Esophagus muscularis mucosa (tissue), 4 donors: ENCODE measurements around the gene MARCKSL1. TPM values are rescaled to one million over a fixed set of nuclear protein-coding genes. Genes with fewer than 3 reads are reported as not detected.

Experiments used
- DNase-seq: peaks from one replicate; pipeline ENCODE4 v3.0.0-alpha.2; 2017; ENCODE audit errors: extremely low spot score
- H3K27ac ChIP-seq, 4 donors: fragments of 200-600 bp; sonication (generic); replicated peaks in 1 of 4; 1 replicate in 3 of 4; 2 replicates in 1 of 4; pipeline ENCODE4 v1.5.1; 2016 to 2019; ENCODE audit warnings: mild to moderate bottlenecking in 1 of 4
- H3K27me3 ChIP-seq, 4 donors: fragments of 200-600 bp; sonication (generic); one replicate each; pipeline versions ENCODE4 v1.5.1 to v1.6.0; 2016 to 2019
- H3K36me3 ChIP-seq, 4 donors: fragments of 200-600 bp; sonication (generic); one replicate each; pipeline ENCODE4 v1.5.1; 2016 to 2019
- H3K4me1 ChIP-seq, 4 donors: fragments of 200-600 bp; sonication (generic); one replicate each; pipeline ENCODE4 v1.5.1; 2016 to 2019
- H3K4me3 ChIP-seq, 4 donors: fragments of 200-600 bp; sonication (generic); 1 replicate in 2 of 4; 2 replicates in 2 of 4; pipeline ENCODE4 v1.5.1; 2016 to 2019; ENCODE audit warnings: mild to moderate bottlenecking in 4 of 4, moderate library complexity in 1 of 4
- H3K9me3 ChIP-seq, 4 donors: fragments of 200-600 bp; sonication (generic); 1 replicate in 3 of 4; 2 replicates in 1 of 4; pipeline ENCODE4 v1.5.1; 2016 to 2019
- EP300 ChIP-seq: sonication (generic); formaldehyde crosslinking; IDR thresholded peaks from one replicate; pipeline ENCODE4 v1.6.1; 2017; ENCODE audit warnings: antibody characterized with exemption
- POLR2A ChIP-seq: fragments of 450-650 bp; IDR thresholded peaks from one replicate; pipeline ENCODE4 v1.6.1; 2017; ENCODE audit warnings: antibody characterized with exemption, moderate library complexity, mild to moderate bottlenecking, low read depth
- POLR2AphosphoS5 ChIP-seq, 2 donors: sonication (generic); formaldehyde crosslinking; IDR thresholded peaks; one replicate each; pipeline ENCODE4 v1.6.1; 2017; ENCODE audit warnings: antibody characterized with exemption in 2 of 2
- WGBS: methylation state at CpG from one replicate; pipeline ENCODE4 v1.1.5; 2018; 5-methylcytosine and 5-hydroxymethylcytosine counted together
- intact Hi-C: fragments of 100-400 bp; cut with DNase I; formaldehyde crosslinking; loops from one replicate; pipeline ENCODE4 v1.15.1; 2023
- total RNA-seq, 4 donors: library from RNA; depleted of rRNA; stranded (reverse); fragments of >200 nt; gene quantifications; one replicate each; pipeline versions ENCODE4 v1.1.0 to v1.2.1, GENCODE V29; 2016
- TF ChIP-seq, protein P1 (sequence below), 3 experiments: fragments of 200-600 bp in 2 of 3; fragments of 450-650 bp in 1 of 3; sonication (generic) in 2 of 3; IDR thresholded peaks; one replicate each; pipeline ENCODE4 v1.5.1; 2017 to 2019; ENCODE audit warnings: antibody characterized with exemption in 3 of 3, mild to moderate bottlenecking in 2 of 3, moderate library complexity in 1 of 3

Gene MARCKSL1
- total RNA-seq, 4 donors from 2014 or later: 4.2 to 10.9 (median 9.2) TPM

DNA sequence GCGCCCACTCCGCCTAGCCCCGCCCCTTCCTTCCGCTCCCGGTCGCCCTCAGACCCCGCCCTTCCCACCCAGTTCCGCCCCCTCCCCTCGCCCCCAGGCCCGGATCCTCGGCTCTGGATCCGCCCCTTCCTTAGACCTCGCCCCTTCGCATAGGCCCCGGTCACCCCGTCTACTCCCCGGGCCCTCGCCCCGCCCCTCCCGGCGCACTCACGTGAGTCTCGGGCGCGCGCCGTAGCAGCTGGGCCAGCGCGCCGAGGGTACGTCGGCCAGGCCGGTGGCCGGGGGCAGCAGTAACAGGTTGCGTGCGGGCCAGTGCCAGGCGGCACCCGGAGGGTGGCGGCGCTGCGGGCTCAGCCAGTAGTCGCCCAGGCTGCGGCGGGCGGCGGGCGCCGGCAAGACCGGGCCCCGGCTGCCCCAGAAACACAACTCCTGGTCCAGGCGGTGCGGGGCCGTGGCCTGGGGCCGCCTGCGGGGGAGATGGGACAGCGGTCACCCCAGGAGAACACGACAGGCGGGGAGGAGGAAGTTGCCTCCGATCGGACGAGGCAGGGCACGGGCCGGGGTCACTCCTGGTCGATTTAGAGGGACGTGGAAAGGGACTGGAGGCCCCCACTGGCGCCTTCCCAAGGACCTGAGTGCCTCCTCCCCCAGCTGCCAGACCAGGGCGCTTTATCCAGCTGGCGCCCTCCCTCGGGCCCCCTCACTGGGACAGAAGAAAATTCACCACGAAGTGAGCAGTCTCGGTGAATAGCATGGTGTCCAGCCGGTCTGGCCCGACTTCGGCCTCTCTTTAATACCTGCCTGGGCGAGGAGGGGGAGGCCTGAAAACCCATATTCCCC lies 15.6 kb upstream of the MARCKSL1 start:
- peak overlapping the region; percentile 81 to 94 (median 86) for H3K4me3 ChIP-seq
- peak overlapping the region; percentile 94 to 97 (median 94) for H3K27ac ChIP-seq
- DNase-seq: peak; percentile 98
- H3K27me3 ChIP-seq: no peaks in the 10 kb centered on the region
- H3K4me1 ChIP-seq: peaks cover 37 to 55% (median 51%) of the 10 kb centered on the region in 4 donors
- TF ChIP-seq POLR2A: peak; percentile 91
- TF ChIP-seq, protein P1, sequence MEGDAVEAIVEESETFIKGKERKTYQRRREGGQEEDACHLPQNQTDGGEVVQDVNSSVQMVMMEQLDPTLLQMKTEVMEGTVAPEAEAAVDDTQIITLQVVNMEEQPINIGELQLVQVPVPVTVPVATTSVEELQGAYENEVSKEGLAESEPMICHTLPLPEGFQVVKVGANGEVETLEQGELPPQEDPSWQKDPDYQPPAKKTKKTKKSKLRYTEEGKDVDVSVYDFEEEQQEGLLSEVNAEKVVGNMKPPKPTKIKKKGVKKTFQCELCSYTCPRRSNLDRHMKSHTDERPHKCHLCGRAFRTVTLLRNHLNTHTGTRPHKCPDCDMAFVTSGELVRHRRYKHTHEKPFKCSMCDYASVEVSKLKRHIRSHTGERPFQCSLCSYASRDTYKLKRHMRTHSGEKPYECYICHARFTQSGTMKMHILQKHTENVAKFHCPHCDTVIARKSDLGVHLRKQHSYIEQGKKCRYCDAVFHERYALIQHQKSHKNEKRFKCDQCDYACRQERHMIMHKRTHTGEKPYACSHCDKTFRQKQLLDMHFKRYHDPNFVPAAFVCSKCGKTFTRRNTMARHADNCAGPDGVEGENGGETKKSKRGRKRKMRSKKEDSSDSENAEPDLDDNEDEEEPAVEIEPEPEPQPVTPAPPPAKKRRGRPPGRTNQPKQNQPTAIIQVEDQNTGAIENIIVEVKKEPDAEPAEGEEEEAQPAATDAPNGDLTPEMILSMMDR (IDR thresholded peaks at IDR 0.05): peak in 1 of 3 experiments; percentile 4
- TF ChIP-seq POLR2AphosphoS5 (IDR thresholded peaks at IDR 0.05): peak; percentile 94
- TF ChIP-seq EP300: no peak
- peaks cover 0 to 9% (median 0%) of the 10 kb centered on the region in 4 donors for H3K36me3 ChIP-seq
- intact Hi-C loops: no loop called here
- WGBS: 3% methylated on average over 18 of the region's 75 CpGs
- H3K9me3 ChIP-seq: no peaks in the 10 kb centered on the region

DNA sequence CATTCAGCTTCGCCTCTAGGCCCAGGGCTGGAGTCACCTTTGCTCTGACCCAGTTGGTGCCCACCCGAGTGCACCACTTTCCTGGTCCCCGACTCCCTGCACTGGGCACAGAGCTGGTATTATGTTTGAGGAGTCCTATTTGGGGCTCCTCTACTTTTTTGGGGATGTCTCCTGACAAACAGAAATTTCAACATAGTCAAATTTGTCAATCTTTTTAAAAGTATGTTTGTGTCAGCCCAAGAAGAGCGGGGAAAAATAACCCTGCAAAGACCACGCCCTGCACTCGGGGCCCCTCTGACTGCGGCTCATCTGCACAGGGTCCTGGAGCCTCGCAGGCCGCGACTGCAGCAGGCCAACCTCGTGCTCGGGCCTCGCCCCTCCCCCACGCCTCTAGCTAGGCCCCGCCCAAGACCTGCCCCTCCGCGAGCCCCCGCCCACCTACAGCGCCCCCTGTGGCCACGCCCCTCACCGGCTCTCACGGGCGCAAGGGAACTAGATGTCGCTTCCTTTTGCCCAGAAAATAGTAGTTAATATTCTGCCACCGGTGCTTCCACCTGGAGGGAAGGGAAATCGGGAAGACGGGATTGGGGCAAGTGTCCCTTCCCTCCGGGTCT lies 14.9 kb upstream of the MARCKSL1 start:
- no peaks in the 10 kb centered on the region for H3K9me3 ChIP-seq
- H3K36me3 ChIP-seq: peaks cover 0 to 9% (median 0%) of the 10 kb centered on the region in 4 donors
- no peaks in the 10 kb centered on the region for H3K27me3 ChIP-seq
- 39% methylated on average over 13 of the region's 28 CpGs for WGBS
- H3K4me1 ChIP-seq: peaks cover 37 to 55% (median 51%) of the 10 kb centered on the region in 4 donors
- H3K4me3 ChIP-seq: peak overlapping the region; percentile 81 to 94 (median 86)
- TF ChIP-seq, protein P1 (IDR thresholded peaks at IDR 0.05): peak; percentile 70 to 75 (median 73)
- no peak for TF ChIP-seq EP300
- DNase-seq: no peak
- H3K27ac ChIP-seq: peak overlapping the region; percentile 94 to 97 (median 94)
- intact Hi-C loops: no loop called here

DNA sequence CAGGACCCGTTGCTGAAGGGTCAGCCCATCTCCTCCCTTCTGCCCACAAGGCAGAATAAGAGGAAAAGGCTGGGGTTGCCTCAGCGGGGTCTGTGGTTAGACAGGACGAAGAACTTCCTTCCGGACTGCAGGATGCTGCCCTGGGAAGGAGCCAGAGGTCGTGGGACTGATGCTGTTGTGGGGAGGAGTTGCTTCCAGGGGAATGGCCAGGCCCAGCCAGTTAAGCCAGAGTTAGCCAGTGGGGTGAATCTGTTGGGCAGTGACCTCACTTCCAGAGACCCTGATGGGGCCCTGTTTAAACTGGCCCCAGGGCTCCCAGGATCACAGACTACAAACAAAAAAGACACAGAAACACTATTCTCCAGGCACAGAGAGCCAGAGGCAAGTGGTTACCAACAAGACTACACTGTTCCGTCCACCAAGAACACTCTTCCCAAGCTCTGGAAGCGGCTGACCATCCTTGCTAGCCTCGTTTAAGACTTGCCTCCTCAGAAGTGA lies 13.2 kb upstream of the MARCKSL1 start:
- Histone ChIP-seq H3K27me3 (no peaks in the 10 kb centered on the region), H3K27ac (peak overlapping the region in 2 of 4 donors; percentile 17 to 40), H3K4me1 (peaks cover 37 to 61% (median 49%) of the 10 kb centered on the region in 4 donors), H3K4me3 (no peak overlapping the region), H3K9me3 (no peaks in the 10 kb centered on the region), H3K36me3 (no peaks in the 10 kb centered on the region)
- DNase-seq: no peak
- TF ChIP-seq POLR2AphosphoS5 (IDR thresholded peaks at IDR 0.05) (peak in 1 of 2 donors; percentile 13), EP300 (no peak)
- intact Hi-C loops: no loop called here
- WGBS: 54% methylated on average over 6 of the region's 8 CpGs

DNA sequence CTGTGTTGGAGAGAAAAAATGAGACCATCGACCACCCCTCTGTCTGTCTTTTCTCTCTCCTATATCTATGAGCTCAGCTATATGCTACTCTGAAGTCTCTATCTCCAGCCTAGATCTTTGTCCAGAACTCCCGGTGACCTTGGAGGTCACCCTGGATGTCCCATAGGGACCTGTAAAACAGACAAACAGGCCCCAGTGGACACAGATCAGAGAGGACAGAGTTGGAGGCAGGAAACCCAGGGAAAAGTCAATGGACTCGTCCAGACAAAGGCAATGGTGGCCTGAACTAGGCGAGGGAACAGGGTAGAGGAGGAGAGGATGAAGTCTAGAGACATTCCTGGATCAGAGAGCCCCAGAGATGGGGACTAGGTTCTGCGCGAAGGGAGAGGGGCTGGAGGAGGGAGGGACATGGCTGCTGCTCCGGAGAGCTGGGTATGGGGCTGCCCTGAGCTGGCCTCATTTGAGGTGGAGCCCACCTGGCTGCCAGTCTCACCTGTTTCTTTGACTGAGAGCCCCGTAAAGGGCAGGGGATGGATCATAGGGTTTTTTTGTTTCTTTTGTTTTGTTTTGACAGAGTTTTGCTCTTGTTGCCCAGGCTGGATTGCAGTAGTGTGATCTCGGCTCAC lies 10.6 kb upstream of the MARCKSL1 start:
- no peak for DNase-seq
- intact Hi-C loops: no loop called here
- Histone ChIP-seq H3K4me3 (no peak overlapping the region), H3K9me3 (no peaks in the 10 kb centered on the region), H3K4me1 (peaks cover 18 to 40% (median 25%) of the 10 kb centered on the region in 4 donors), H3K27me3 (no peaks in the 10 kb centered on the region), H3K36me3 (no peaks in the 10 kb centered on the region), H3K27ac (no peak overlapping the region)
- WGBS: 80% methylated on average over 9 of the region's 9 CpGs
- TF ChIP-seq, protein P1 (IDR thresholded peaks at IDR 0.05): no peak
- TF ChIP-seq POLR2A: no peak
- no peak for TF ChIP-seq EP300
- TF ChIP-seq POLR2AphosphoS5 (IDR thresholded peaks at IDR 0.05): no peak
